Osteocyte (in vitro differentiated cells): Measurements from ENCODE around the gene TBL1XR1. TPM values are rescaled to one million over a fixed set of nuclear protein-coding genes. Genes with fewer than 3 reads are reported as not detected.

ENCODE experiments used
- DNase-seq: peaks from one replicate; pipeline ENCODE4 v3.0.0; 2021; ENCODE audit warnings: mixed read lengths; ENCODE audit not compliant: unreplicated experiment; ENCODE audit errors: extremely low spot score
- H3K27ac Mint-ChIP-seq: one replicate; pipeline ENCODE4 v1.8.0; 2021; ENCODE audit warnings: mild to moderate bottlenecking, mixed read lengths; ENCODE audit not compliant: unreplicated experiment
- H3K27me3 Mint-ChIP-seq: one replicate; pipeline ENCODE4 v1.8.0; 2021; ENCODE audit warnings: mixed read lengths; ENCODE audit not compliant: unreplicated experiment
- H3K36me3 Mint-ChIP-seq: one replicate; pipeline ENCODE4 v1.8.0; 2021; ENCODE audit warnings: mixed read lengths; ENCODE audit not compliant: unreplicated experiment
- H3K4me1 Mint-ChIP-seq: one replicate; pipeline ENCODE4 v1.8.0; 2021; ENCODE audit warnings: mixed read lengths; ENCODE audit not compliant: unreplicated experiment
- H3K4me3 Mint-ChIP-seq: one replicate; pipeline ENCODE4 v1.8.0; 2021; ENCODE audit warnings: mild to moderate bottlenecking, moderate library complexity, mixed read lengths; ENCODE audit not compliant: unreplicated experiment
- H3K9me3 Mint-ChIP-seq: one replicate; pipeline ENCODE4 v1.8.0; 2021; ENCODE audit warnings: mixed read lengths; ENCODE audit not compliant: unreplicated experiment
- CTCF ChIP-seq: fragments of 200-600 bp; sonication (generic); IDR thresholded peaks from 2 replicates; pipeline ENCODE4 v1.5.0; 2021; ENCODE audit warnings: antibody characterized with exemption, mild to moderate bottlenecking, moderate library complexity
- total RNA-seq: library from RNA; stranded (reverse); gene quantifications from 2 replicates; pipeline ENCODE4 v1.2.1, GENCODE V29; 2021

The TBL1XR1 gene
- total RNA-seq, 1 donor from 2014 or later, result 370 TPM

GRCh38 chr3:177109688-177110330, 87.5 kb downstream of the TBL1XR1 start:
- no peak for TF ChIP-seq CTCF
- H3K27me3 Mint-ChIP-seq, result no peaks in the 10 kb centered on the region

GRCh38 chr3:177108648-177109047, 88.6 kb downstream of the TBL1XR1 start:
- Mint-ChIP-seq H3K36me3 (peaks cover 8% of the 10 kb centered on the region), H3K27ac (no peak overlapping the region), H3K4me3 (no peak overlapping the region), H3K9me3 (no peaks in the 10 kb centered on the region), H3K27me3 (no peaks in the 10 kb centered on the region), H3K4me1 (peaks cover 75% of the 10 kb centered on the region)
- DNase-seq, result no peak
- no peak for TF ChIP-seq CTCF

More at GRCh38 chr3:177109688-177110330, 87.5 kb downstream of the TBL1XR1 start:
- Mint-ChIP-seq H3K27ac (peak overlapping the region; percentile 58), H3K4me1 (peaks cover 70% of the 10 kb centered on the region), H3K9me3 (no peaks in the 10 kb centered on the region), H3K36me3 (peaks cover 8% of the 10 kb centered on the region), H3K4me3 (no peak overlapping the region)
- no peak for DNase-seq

- peak overlapping the region; percentile 4 for H3K27ac Mint-ChIP-seq
- no peak for DNase-seq
- TF ChIP-seq CTCF, result no peak
- no peaks in the 10 kb centered on the region for H3K9me3 Mint-ChIP-seq
- H3K27me3 Mint-ChIP-seq, result no peaks in the 10 kb centered on the region
- H3K36me3 Mint-ChIP-seq, result peaks cover 8% of the 10 kb centered on the region
- peaks cover 75% of the 10 kb centered on the region for H3K4me1 Mint-ChIP-seq
- no peak overlapping the region for H3K4me3 Mint-ChIP-seq
Observed at GRCh38 chr3:177107461-177108239, 89.6 kb downstream of the TBL1XR1 start.

GRCh38 chr3:177106594-177106993, 90.7 kb downstream of the TBL1XR1 start:
- peaks cover 8% of the 10 kb centered on the region for H3K36me3 Mint-ChIP-seq
- no peak for TF ChIP-seq CTCF
- no peak for DNase-seq
- no peaks in the 10 kb centered on the region for H3K27me3 Mint-ChIP-seq
- H3K9me3 Mint-ChIP-seq, result no peaks in the 10 kb centered on the region
- H3K4me3 Mint-ChIP-seq, result no peak overlapping the region
- no peak overlapping the region for H3K27ac Mint-ChIP-seq
- H3K4me1 Mint-ChIP-seq, result peaks cover 78% of the 10 kb centered on the region

- Mint-ChIP-seq H3K27me3 (no peaks in the 10 kb centered on the region), H3K4me1 (peaks cover 81% of the 10 kb centered on the region)
Observed at GRCh38 chr3:177106184-177106583, 91.1 kb downstream of the TBL1XR1 start.

More at GRCh38 chr3:177106184-177106583, 91.1 kb downstream of the TBL1XR1 start:
- DNase-seq, result no peak
- H3K4me3 Mint-ChIP-seq, result no peak overlapping the region
- H3K36me3 Mint-ChIP-seq, result peaks cover 8% of the 10 kb centered on the region
- no peak overlapping the region for H3K27ac Mint-ChIP-seq
- TF ChIP-seq CTCF, result no peak
- no peaks in the 10 kb centered on the region for H3K9me3 Mint-ChIP-seq
